Skin epidermis (tissue), 12 donors: ENCODE data around the gene NIPAL3.
"Not testable (repeated sequence)": the region's sequence is repeated elsewhere in the genome, so short reads cannot be mapped to it uniquely, and the experiment has no call there.

Experiments used
- H3K27ac ChIP-seq, 21 experiments: fragments of 200-600 bp; sonication (generic) in 11 of 21; one replicate each; pipeline ENCODE4 v1.5.0; 2020; ENCODE audit warnings: mild to moderate bottlenecking in 3 of 21, inconsistent platforms in 2 of 21, moderate library complexity in 2 of 21
- H3K4me3 ChIP-seq, 7 experiments: fragments of 200-600 bp; sonication (generic) in 2 of 7; one replicate each; pipeline ENCODE4 v1.5.0; 2020; ENCODE audit warnings: inconsistent platforms in 2 of 7, mild to moderate bottlenecking in 2 of 7, moderate library complexity in 1 of 7

NIPAL3 gene

GRCh38 chr1:24450316-24450715 lies 34.7 kb downstream of the NIPAL3 start:
- no peak overlapping the region for H3K4me3 ChIP-seq
- no peak overlapping the region for H3K27ac ChIP-seq

- Histone ChIP-seq H3K4me3 (no peak overlapping the region), H3K27ac (no peak overlapping the region)
Observed at GRCh38 chr1:24450857-24451397, 35.3 kb downstream of the NIPAL3 start.

GRCh38 chr1:24451746-24452145 lies 36.1 kb downstream of the NIPAL3 start:
- no peak overlapping the region for H3K27ac ChIP-seq

GRCh38 chr1:24452922-24453485 lies 37.4 kb downstream of the NIPAL3 start:
- no peak overlapping the region for H3K27ac ChIP-seq
- no peak overlapping the region for H3K4me3 ChIP-seq

More at GRCh38 chr1:24451746-24452145, 36.1 kb downstream of the NIPAL3 start:
- H3K4me3 ChIP-seq: no peak overlapping the region

- no peak overlapping the region for H3K4me3 ChIP-seq
Observed at GRCh38 chr1:24454673-24455072, 39.1 kb downstream of the NIPAL3 start.

GRCh38 chr1:24455272-24455671 lies 39.7 kb downstream of the NIPAL3 start:
- no peak overlapping the region for H3K4me3 ChIP-seq
- H3K27ac ChIP-seq: no peak overlapping the region

More at GRCh38 chr1:24454673-24455072, 39.1 kb downstream of the NIPAL3 start:
- H3K27ac ChIP-seq: no peak overlapping the region

- no peak overlapping the region for H3K4me3 ChIP-seq
- H3K27ac ChIP-seq: no peak overlapping the region
Observed at GRCh38 chr1:24457866-24458265, 42.3 kb downstream of the NIPAL3 start.

GRCh38 chr1:24459551-24460266 lies 44.1 kb downstream of the NIPAL3 start:
- no peak overlapping the region for H3K27ac ChIP-seq

GRCh38 chr1:24462128-24462527 lies 46.5 kb downstream of the NIPAL3 start:
- H3K27ac ChIP-seq, H3K4me3 ChIP-seq: not testable (repeated sequence)

More at GRCh38 chr1:24459551-24460266, 44.1 kb downstream of the NIPAL3 start:
- H3K4me3 ChIP-seq: no peak overlapping the region

- H3K4me3 ChIP-seq: no peak overlapping the region
- H3K27ac ChIP-seq: no peak overlapping the region
Observed at GRCh38 chr1:24463776-24464735, 48.5 kb downstream of the NIPAL3 start.

- H3K27ac ChIP-seq: no peak overlapping the region
- H3K4me3 ChIP-seq: no peak overlapping the region
Observed at GRCh38 chr1:24465099-24465498, 49.5 kb downstream of the NIPAL3 start.

- no peak overlapping the region for H3K4me3 ChIP-seq
- H3K27ac ChIP-seq: no peak overlapping the region
Observed at GRCh38 chr1:24465638-24466037, 50.0 kb downstream of the NIPAL3 start.

GRCh38 chr1:24468685-24469316 lies 53.2 kb downstream of the NIPAL3 start:
- no peak overlapping the region for H3K4me3 ChIP-seq
- no peak overlapping the region for H3K27ac ChIP-seq

- Histone ChIP-seq H3K27ac (no peak overlapping the region), H3K4me3 (no peak overlapping the region)
Observed at GRCh38 chr1:24470592-24470991, 55.0 kb downstream of the NIPAL3 start.

- Histone ChIP-seq H3K27ac (no peak overlapping the region), H3K4me3 (no peak overlapping the region)
Observed at GRCh38 chr1:24472527-24473251, 57.1 kb downstream of the NIPAL3 start.

GRCh38 chr1:24474193-24474592 lies 58.6 kb downstream of the NIPAL3 start:
- H3K27ac ChIP-seq: no peak overlapping the region
- no peak overlapping the region for H3K4me3 ChIP-seq

GRCh38 chr1:24475700-24476099 lies 60.1 kb downstream of the NIPAL3 start:
- no peak overlapping the region for H3K4me3 ChIP-seq
- no peak overlapping the region for H3K27ac ChIP-seq

GRCh38 chr1:24476571-24476970 lies 61.0 kb downstream of the NIPAL3 start:
- no peak overlapping the region for H3K4me3 ChIP-seq
- H3K27ac ChIP-seq: no peak overlapping the region

GRCh38 chr1:24477309-24477708 lies 61.7 kb downstream of the NIPAL3 start:
- Histone ChIP-seq H3K4me3 (no peak overlapping the region), H3K27ac (no peak overlapping the region)
